Muscle of back (tissue), 10 donors: ENCODE data around the gene SMARCAD1. TPM values are rescaled to one million over a fixed set of nuclear protein-coding genes. Genes with fewer than 3 reads are reported as not detected.

Source experiments
- polyA plus RNA-seq, 10 donors: library from polyadenylated mRNA; unstranded; fragments of 120-200 nt; gene quantifications; one replicate each; pipeline ENCODE4 v1.2.1, GENCODE V29; 2013; ENCODE audit not compliant: insufficient read length in 10 of 10

The SMARCAD1 gene
- polyA plus RNA-seq, 10 donors: 23.5 to 42.1 (median 35.7) TPM

Other genes with a start within 250 kb of the SMARCAD1 start
- gene HPGDS, start 135.0 kb downstream of the SMARCAD1 start, polyA plus RNA-seq: 10 to 100 TPM in 2 of 10 donors, 1 to 10 TPM in 8; 5.2 to 11.7 (median 8.9) TPM
- gene PDLIM5, start 244.1 kb downstream of the SMARCAD1 start, polyA plus RNA-seq: 100 to 1,000 TPM; 159 to 431 (median 284) TPM